Kasumi-1 (cell line): ENCODE measurements around the gene ZFHX3.
A peak's percentile ranks its signal among the peaks of the same experiment; 100 is the strongest.

ENCODE experiments used
- DNase-seq, 2 experiments: peaks; one replicate each; lab custom pipeline; 2025; lab: John Stamatoyannopoulos, UW

Gene ZFHX3

DNA sequence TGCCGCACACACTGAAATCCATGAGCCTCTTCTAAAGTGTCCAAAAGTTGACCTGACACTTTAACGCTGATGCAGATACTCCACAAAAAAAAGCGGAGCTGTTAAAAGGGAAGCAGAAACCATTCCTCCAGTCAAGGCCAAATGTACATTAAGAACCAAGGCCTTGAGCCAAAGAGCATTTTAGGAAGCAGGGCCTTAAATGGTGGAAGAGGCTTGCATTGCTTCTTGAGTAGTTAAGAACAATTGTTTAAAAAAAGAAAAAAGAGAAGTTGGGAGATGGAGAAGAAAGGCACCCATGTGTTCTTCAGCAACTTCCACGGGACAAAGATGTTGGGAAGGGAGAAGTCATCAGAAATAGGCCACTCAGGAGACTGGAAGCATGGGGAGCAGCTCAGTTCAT, 6.3 kb downstream of the ZFHX3 start:
- no peak for DNase-seq

DNA sequence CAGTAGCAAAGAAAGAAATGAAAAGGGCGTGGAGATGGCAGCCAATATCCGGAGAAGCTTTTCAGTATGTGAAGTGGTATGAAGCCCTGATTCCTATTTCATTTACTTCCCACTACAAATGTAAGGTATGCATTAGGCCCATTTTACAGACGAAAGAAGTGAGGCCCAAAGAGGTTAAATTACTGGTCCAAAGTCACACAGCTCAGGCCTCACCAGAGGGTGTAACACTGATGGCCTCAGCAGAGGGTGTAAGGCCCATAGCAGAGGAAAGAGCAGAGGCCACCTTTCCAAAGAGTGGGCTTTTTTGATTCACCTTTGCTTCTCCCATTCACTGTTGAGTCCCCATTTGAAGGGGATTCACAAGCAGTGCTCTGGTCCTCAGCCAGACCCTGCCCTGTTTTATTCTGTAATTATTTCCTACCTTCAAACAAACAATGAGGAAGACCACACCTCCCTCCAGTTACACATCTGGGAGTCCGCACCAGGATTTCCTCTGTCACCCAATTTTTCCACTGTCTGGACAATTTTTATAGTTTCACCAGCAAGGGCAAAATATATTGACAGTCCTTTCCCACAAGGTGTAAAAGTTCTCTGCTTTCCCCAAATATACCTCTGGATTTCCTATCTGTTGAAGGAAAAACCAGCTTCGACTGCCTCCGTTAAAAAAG, 7.1 kb downstream of the ZFHX3 start:
- no peak for DNase-seq

DNA sequence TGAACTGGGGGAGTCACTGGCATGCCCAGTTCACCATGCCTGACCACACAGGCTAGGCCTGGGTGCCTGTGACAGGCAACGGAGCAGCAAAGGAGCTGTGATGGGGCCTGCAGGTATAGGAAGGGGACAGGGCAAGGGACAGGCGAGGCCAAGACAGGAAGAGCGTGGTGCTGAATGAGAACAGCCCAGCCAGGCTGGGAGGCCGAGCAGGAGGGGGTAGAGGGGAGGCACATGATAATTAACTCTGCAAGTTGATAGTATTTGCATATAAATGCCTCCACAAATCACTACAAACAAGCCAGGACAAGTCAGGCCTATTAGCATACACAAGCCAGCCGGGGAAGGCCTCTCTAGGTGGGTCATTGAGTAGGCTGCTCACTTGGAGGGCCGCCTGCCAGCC, 7.8 kb downstream of the ZFHX3 start:
- no peak for DNase-seq

DNA sequence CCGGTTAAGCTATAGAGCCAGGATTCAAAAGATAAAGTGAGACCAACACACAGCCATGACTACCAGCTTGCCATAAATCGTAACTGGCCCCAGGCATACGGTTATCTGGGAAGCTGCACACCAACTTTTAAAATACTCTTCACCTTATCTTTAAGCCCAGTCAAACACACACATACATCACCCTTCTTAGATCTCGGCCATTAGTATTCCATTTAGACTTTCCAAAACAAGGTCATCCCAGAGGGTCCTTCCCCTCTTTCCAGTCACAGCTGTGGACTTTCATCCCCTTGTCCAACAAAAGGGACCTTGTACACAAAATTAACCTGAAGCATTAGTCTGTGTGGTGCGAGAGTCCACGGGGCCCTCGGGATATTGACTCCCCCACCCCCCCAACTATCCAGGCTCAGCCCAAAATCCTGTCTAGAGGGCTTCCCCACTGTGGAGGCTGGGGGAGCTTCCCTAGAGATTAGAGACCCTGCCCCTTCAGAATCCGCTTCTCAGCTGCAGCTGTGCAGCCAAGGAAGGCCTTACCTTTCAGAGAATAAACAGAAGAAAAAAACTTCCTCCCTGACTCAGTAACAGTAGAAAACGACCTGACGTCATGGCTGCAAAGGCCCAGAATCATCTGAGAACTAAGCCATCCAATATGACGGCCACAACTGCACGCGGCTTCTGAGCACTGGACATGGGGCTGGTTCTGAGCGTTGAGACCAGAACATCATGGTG, 9.9 kb downstream of the ZFHX3 start:
- DNase-seq = no peak

DNA sequence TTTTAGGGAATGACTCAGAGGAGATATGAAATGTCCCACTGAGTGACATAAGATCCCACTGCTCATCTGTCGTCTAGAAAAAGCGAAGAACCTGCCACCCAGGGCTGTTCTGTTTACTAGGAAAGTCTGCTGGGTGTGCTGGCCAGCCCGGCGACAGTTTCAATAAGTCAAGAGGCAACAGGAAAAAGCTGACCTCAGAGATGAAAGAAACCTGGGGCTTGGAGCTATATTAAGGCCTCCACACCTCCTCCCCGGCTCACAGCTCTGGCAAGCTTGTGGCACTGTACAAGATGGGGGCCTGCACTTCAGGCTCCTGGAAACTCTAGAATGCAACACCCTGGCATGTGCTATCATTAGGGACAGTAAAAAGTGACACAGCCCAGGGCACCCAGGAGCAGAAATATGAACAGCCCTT, 10.6 kb downstream of the ZFHX3 start:
- DNase-seq = no peak

DNA sequence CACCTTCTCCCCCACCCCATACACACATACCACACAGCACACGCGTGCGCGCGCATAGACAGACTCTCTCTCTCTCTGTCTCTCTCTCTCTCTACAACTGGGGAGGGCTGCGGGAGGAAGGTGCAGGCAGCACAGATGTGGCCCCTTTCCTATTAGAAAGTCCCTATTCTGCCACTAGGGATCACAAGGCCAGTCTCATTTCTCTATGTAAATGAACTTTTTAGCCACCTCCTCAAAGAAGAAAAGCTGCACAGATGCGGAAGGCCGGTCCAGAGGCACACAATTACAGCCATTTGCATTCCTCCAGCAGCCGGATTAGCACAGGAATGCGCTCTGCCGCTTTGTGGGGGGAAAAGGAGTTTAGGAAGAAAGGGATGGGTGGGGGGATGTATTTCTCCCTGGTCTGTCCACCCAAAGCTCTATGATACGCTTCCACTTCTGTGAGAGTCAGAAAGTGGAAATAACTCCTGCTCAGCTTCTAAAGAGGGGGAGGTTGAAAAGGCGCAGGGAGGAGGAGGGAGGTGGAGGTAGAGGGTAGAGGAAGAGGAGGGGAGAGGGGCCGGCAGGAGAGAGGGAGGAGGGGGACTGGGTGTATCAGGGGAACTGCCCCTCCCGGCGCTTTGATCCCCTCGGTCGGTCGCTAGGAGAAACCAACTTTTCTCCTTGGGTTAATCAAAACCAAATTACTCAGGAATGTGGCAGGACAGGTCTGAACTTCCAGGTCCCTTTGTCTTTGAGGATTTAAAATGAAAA, 11.7 kb downstream of the ZFHX3 start:
- DNase-seq = peak; percentile 19 to 27

DNA sequence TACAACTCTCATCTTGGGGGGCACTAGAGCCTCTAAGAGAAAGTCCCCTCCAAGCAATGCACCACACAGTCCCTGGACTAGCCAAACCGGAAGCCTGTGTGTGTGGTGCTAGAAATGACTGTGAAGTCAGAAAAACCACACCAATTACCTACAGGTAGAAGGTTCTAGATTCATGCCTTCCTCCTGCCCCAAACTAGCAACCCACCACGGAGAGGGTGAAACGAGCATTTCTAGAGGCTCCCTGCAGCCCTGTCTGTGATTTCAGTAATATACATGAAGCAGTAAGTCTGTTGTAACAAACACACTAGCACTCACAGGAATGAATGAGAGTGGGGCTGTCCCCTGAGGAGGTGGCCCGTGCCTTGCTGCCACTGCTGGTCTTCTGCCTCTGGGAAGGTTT, 13.6 kb downstream of the ZFHX3 start:
- no peak for DNase-seq

DNA sequence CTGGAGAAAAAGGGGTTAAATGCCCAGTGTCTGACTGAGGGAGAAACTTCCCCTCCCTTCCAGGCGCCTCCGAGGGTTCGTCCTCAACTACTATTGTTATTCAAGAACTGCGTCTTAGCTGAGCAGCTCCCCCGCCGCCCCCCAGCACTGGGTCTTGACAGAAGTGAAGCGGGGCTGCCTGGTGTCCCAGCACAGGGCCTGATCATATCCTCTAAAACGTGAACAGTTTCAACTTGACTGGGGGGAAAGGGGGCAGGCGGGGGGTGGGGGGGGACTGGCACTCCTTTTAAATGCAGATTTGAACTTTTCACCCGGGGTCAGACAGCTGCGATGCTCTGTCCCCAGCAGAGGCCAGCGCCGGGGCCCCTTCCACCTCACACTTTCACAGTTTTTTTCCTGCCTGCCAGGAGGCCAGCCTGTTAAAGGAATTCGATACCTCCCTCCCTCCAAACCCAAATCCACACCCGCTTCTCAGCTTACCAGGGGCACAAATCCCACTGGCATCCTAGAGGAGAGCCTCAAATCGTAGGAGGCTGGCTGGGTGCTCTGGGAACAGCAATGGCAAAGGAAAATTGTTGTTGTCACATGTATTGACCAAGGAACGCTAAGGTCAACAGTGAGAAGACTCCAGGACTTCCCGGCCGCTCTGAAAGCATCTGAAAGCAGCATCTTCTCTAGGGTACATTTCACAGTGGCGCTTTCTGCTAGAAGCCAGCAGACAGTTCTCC, 14.5 kb downstream of the ZFHX3 start:
- DNase-seq = peak in 1 of 2 experiments; percentile 12

DNA sequence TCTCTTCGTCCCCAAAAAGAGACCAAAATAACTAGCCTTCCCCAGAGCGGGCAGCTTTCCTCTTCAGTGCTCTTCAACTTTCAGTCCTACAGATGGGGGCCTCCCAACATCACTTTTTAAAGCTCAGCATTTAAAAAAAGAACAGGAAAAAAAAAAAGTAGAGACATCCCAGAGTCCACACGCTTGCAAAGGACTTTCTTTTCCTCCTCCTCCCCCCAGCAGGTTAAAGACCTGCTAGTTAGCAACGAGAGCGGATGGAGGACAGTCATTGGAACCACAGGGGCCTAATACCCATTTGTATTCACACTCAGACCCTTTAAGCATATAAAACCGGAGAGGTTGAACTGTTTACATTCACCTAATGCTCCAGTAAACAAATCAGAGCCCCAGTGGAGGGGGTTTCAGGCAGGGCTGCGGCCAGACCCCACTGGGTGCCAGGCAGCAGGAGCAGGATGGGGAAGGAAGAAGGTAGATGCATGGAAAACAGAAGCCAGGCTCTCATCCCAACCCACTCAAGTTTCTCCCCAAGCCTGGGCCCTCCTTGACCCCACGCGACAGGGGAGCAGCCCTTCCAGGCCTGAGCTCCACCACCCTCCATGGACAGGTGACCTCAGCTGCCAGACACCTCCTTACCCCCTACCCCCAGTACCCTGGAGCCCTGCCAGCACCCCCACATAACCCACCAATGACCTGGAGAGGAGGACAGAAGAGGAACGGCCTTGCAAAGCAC, 15.2 kb downstream of the ZFHX3 start:
- DNase-seq = no peak

DNA sequence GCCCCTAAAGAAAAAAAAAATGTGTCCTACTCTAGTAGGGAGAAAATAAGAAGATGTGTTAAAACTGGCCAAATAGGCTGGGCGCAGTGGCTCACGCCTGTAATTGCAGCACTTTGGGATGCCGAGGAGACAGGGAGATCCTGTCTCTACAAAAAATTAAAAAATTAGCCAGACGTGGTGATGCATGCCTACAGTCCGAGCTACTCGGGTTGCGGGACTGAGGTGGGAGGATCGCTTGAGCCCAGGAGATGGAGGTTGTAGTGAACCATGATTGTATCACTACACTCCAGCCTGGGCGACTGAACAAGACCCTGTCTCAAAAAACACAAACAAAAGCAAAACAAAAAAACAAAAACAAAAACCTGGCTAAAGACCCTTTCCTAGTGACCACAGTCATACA, 15.9 kb downstream of the ZFHX3 start:
- DNase-seq = no peak

DNA sequence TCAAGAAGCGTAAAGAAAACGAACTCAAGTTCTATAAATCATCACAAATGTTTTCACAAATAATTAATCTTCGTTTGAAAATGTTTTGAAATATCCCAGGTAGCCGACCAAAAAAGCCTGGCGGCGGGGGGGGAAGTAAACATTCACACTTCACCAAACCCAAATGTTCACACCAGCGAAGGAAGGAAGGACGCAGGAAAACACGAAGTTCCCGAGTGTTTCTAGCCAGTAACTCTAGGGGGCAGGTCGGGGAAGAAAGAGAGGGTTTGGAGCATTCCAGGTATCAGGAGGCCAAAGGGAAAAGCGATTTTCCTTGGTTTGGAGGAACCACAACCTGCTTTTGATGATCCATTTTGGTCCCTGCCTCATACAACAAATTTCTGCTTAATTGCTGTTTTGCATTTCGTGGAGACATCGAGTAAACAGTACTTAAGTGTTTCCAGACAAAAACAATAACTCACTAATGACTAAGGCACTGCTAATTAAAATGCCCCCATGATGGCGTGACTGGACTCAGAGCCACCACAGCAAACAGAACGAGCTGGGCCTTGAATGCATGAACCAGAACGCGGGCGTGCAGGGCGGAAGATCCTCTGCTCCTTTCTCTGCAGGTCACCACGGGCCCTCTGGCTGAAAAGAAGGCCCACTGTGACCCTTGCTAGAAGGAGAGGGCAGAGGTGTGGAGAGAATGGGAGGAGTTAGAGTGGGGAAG, 16.6 kb downstream of the ZFHX3 start:
- no peak for DNase-seq

DNA sequence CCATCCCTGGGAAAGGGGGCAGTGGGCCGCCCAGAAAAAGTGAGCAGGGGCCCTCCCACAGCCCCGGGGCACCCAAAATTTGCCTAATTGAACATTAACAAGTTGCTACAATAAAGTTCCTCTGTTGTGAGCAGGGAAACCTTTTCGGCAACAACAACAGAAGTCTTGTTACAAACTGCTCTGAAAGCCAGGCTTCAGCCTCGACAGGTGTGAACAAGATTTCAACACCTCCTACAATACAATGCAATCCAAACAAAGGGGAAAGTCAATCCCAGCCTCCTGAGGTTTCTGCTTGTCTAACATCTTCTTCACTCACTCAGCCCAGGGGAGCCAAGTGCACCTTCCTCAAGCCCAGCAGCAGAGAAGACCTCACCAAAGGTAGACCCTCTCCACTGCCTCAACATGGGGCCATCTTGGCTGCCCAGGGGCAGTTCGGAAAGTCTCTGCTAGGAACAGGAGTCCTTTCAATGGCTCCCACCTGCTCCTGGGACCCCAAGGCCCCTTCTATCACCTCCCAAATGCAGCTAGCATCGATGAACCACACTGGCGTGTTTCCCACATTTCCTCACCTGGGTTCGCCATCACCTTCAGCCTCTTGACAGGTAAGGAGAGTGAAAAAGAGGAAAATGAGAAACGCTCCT, 19.1 kb downstream of the ZFHX3 start:
- no peak for DNase-seq

DNA sequence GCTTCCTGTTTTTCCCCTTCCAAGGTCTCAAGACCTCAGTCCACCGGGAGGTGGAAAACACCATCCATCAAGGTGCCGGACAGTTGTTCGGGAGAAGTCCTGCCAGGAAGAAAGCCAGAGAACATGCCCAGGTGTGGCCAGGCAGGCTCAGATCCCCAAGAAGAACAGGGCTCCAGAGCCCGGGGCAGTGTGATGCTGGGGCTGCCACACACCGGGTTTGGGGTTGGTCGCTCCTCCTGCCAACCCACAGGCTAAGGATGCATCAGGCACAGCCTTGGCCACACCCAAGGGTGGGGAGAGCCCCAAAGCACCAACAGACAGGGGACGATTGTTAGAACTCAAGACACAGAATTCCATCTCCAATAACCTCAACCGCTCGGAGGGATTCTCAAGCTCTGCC, 19.7 kb downstream of the ZFHX3 start:
- no peak for DNase-seq

DNA sequence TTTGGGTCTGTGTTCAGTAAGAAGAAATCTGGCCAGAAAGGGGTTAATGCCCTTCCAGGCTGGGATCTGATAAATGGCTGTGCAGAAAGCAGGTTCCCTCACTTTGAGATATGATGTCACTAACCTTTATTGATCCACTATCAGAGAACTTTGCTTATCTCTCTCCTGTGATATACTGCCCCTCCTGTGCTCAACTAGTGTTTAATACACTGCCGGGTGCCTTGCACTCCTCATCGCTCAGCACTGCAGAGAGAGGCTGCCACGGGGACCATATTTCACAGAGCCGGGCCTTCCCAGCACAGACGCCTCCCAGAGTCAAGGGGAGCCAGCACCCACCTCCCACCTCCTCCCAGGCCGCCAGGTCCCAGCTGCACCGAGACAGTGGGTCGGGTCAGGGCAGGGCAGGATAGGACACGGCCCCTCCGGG, 20.2 kb downstream of the ZFHX3 start:
- no peak for DNase-seq

DNA sequence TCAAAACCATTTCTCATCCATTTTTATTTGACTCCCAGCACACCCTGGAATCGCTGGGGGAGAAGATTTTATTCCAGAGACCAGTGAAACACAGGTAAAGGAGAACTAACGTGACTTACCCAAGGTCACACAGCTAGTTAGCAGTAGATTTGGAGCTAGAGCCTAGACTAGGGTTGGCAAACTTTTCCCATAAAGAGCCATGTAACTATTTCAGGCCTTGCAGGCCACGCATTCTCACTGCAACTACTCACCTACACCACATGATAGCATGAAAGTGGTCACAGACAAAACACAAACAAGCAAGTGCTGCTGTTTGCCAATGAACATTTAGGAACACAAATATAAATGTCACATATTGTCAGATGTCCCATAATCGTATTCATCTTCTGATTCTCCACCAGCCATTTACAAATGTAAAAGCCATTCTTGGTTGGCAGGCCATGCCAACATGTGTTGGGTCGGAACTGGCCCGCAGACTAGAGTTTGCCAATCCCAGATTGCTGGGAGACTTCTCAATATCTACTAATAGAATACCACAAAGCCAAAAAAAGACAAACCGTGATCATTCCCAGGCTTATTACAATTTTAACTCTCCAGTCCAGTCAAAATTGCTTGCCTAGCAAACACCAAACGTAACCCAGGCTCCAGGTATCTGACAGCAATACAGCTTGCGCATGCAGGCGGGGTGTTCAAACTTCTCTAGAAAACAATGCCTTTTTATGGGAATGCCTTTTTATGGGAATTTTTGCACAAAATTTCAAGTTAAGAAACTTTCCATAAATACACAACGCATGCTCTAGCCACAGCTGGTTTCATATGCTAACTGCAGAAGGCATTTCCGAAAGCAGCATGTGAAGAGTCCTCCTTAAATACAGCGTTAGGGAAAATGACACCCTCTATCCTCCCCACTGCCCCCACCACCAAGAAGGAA, 20.9 kb downstream of the ZFHX3 start:
- no peak for DNase-seq

DNA sequence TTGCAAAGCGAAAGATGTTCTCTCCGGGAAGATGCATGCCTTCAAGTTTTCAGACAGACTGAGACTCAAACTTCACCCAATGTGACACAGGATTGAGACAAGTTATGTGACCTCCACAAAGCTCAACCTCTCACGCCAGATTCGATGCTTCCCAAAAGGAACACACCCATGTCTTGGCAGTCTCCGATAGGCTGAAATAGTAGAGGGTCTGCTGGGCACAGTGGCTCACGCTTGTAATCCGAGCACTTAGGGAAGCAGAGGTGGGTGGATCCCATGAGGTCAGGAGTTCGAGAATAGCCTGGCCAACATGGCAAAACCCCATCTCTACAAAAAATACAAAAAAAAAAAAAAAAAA, 22.1 kb downstream of the ZFHX3 start:
- DNase-seq = no peak

DNA sequence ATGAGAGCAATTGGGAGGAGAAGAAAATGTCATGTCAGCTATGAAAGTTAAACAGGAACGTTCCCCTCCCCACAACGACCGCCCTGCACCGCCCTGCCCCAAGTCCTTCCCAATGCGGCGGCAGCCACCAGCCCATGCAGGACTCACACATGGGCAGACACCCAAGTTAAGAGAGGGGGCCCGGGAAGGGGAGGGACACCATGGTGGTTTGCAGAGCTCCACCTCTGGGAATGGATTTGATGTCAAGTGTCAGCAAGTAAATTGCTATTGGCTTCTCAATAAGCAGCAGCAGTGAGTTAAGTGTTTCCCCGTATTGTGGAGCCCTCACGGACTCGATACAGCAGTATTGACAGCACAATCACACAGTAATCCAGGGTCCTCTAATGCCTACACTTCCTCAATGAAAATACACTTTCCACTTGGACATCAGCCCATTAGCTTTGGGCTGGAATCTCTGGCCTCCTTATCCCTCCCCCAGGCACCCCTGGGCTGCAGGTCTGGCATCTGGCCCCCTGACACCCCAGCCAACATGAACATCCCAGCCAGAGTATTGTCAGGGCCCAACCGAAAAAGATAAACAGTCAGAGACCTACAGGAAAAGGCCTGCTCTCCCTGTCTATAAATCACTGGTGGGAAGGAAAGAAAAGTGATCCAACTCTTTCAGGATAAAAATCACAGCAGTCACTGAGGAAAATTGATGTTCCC, 22.6 kb downstream of the ZFHX3 start:
- DNase-seq = no peak

DNA sequence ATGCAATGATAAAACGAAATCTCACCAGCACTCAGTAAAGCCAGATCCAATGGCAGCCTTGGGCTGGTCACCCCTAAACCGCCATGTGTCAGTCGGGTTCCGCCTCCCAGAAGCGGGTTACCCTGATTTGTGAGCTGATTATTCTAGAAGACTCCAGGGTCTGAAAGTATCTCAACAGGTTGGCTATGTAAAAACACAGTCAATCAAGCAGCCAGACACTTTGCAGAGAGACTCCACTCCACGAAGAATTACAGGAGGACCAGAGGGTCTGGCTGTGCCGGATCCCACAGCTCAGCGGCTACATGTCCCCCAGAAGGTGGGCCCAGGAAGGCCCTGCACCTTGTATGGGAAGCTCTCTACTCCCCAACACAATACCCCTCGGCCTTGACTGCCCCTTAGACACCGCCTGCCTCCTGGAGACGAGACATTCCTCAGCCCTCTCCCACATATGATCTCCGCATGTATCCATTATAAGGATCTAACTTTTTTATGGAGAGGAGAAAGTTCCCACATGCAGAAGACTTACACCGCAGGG, 23.3 kb downstream of the ZFHX3 start:
- no peak for DNase-seq
